H9 (cell line): ENCODE measurements around the gene NXPH1. TPM values are rescaled to one million over a fixed set of nuclear protein-coding genes. Genes with fewer than 3 reads are reported as not detected.

Experiments
- DNase-seq: peaks from one replicate; pipeline ENCODE4 v3.0.0-alpha.2; 2017
- H2AFZ ChIP-seq: one replicate; pipeline ENCODE4 v1.6.1; 2013; ENCODE audit warnings: mild to moderate bottlenecking, low read length, control low read depth, moderate library complexity
- H2AK5ac ChIP-seq: 2 replicates; pipeline ENCODE4 v1.6.1; 2013; ENCODE audit warnings: low read length, control low read depth, mixed read lengths; ENCODE audit not compliant: insufficient read length
- H2BK120ac ChIP-seq: one replicate; pipeline ENCODE4 v1.6.1; 2013; ENCODE audit warnings: low read depth, mild to moderate bottlenecking, low read length, control low read depth, inconsistent platforms; ENCODE audit not compliant: poor library complexity, severe bottlenecking
- H2BK12ac ChIP-seq: 2 replicates; pipeline ENCODE4 v1.6.1; 2013; ENCODE audit warnings: low read length, control low read depth, mixed read lengths, low read depth; ENCODE audit not compliant: insufficient read length
- H2BK15ac ChIP-seq: 2 replicates; pipeline ENCODE4 v1.6.1; 2013; ENCODE audit warnings: low read depth, low read length, control low read depth
- H2BK20ac ChIP-seq: one replicate; pipeline ENCODE4 v1.6.1; 2013; ENCODE audit warnings: low read depth, mild to moderate bottlenecking, low read length, control low read depth, inconsistent platforms; ENCODE audit not compliant: poor library complexity, severe bottlenecking
- H2BK5ac ChIP-seq: 2 replicates; pipeline ENCODE4 v1.6.1; 2013; ENCODE audit warnings: low read length, control low read depth, mixed read lengths; ENCODE audit not compliant: insufficient read length
- H3K14ac ChIP-seq: 2 replicates; pipeline ENCODE4 v1.6.1; 2013; ENCODE audit warnings: low read length, control low read depth; ENCODE audit not compliant: insufficient read depth
- H3K18ac ChIP-seq: 2 replicates; pipeline ENCODE4 v1.6.1; 2013; ENCODE audit warnings: low read depth, mild to moderate bottlenecking, mixed read lengths, low read length, control low read depth; ENCODE audit not compliant: insufficient read length
- H3K23ac ChIP-seq: 2 replicates; pipeline ENCODE4 v1.6.1; 2013; ENCODE audit warnings: low read length, control low read depth, mixed read lengths, low read depth; ENCODE audit not compliant: insufficient read length
- H3K23me2 ChIP-seq: 2 replicates; pipeline ENCODE4 v1.6.1; 2013; ENCODE audit warnings: low read depth, mild to moderate bottlenecking, mixed read lengths, low read length, control low read depth; ENCODE audit not compliant: insufficient read length, poor library complexity, severe bottlenecking
- H3K27ac ChIP-seq: 2 replicates; pipeline ENCODE4 v1.5.1; 2013; ENCODE audit warnings: low read length, control low read depth, mixed read lengths, low read depth; ENCODE audit not compliant: insufficient read length
- H3K27me3 ChIP-seq: 2 replicates; pipeline ENCODE4 v1.6.1; 2013; ENCODE audit warnings: low read length, control low read depth, inconsistent platforms; ENCODE audit not compliant: insufficient read depth
- H3K4ac ChIP-seq: 2 replicates; pipeline ENCODE4 v1.6.1; 2013; ENCODE audit warnings: low read depth, mild to moderate bottlenecking, control low read depth, inconsistent platforms, low read length, moderate library complexity
- H3K4me1 ChIP-seq: 2 replicates; pipeline ENCODE4 v1.6.1; 2013; ENCODE audit warnings: low read length, control low read depth, inconsistent platforms; ENCODE audit not compliant: insufficient read depth
- H3K4me2 ChIP-seq: 2 replicates; pipeline ENCODE4 v1.6.1; 2013; ENCODE audit warnings: low read length, control low read depth, mixed read lengths; ENCODE audit not compliant: insufficient read length, insufficient read depth
- H3K56ac ChIP-seq: 2 replicates; pipeline ENCODE4 v1.6.1; 2013; ENCODE audit warnings: low read depth, mild to moderate bottlenecking, mixed read lengths, low read length, control low read depth; ENCODE audit not compliant: insufficient read length
- H3K79me1 ChIP-seq: 2 replicates; pipeline ENCODE4 v1.6.1; 2013; ENCODE audit warnings: low read depth, mild to moderate bottlenecking, moderate library complexity, low read length, control low read depth, inconsistent platforms; ENCODE audit not compliant: insufficient read depth, poor library complexity, severe bottlenecking
- H3K79me2 ChIP-seq: 2 replicates; pipeline ENCODE4 v1.6.1; 2013; ENCODE audit warnings: low read length, control low read depth, inconsistent platforms; ENCODE audit not compliant: insufficient read depth
- H3K9ac ChIP-seq: 2 replicates; pipeline ENCODE4 v1.6.1; 2013; ENCODE audit warnings: low read length, control low read depth, mixed read lengths; ENCODE audit not compliant: insufficient read length; ENCODE audit errors: extremely low read depth
- H3K9me3 ChIP-seq: one replicate; pipeline ENCODE4 v1.6.1; 2013; ENCODE audit warnings: low read depth, low read length, inconsistent platforms; ENCODE audit not compliant: control insufficient read depth
- H3T11ph ChIP-seq: one replicate; pipeline ENCODE4 v1.6.1; 2013; ENCODE audit warnings: mild to moderate bottlenecking, low read length, control low read depth, inconsistent platforms
- H4K20me1 ChIP-seq: one replicate; pipeline ENCODE4 v1.6.1; 2013; ENCODE audit not compliant: control insufficient read depth, insufficient read length, insufficient read depth
- H4K5ac ChIP-seq: 2 replicates; pipeline ENCODE4 v1.6.1; 2013; ENCODE audit warnings: low read depth, mild to moderate bottlenecking, mixed read lengths, low read length, control low read depth; ENCODE audit not compliant: insufficient read length
- H4K8ac ChIP-seq: replicated peaks from 2 replicates; pipeline ENCODE4 v1.6.1; 2013; ENCODE audit warnings: low read length, control low read depth, mixed read lengths, low read depth; ENCODE audit not compliant: insufficient read length
- H4K91ac ChIP-seq: 2 replicates; pipeline ENCODE4 v1.6.1; 2013; ENCODE audit warnings: low read depth, mild to moderate bottlenecking, moderate library complexity, mixed read lengths, low read length, control low read depth; ENCODE audit not compliant: insufficient read length
- H3K27ac Mint-ChIP-seq, 3 experiments: 2 replicates in 2 of 3; 3 replicates in 1 of 3; pipeline ENCODE4 v1.8.0; 2020 to 2021; ENCODE audit warnings: mixed read lengths in 3 of 3, mild to moderate bottlenecking in 1 of 3, moderate library complexity in 1 of 3
- H3K27me3 Mint-ChIP-seq: 2 replicates; pipeline ENCODE4 v1.8.0; 2021; ENCODE audit warnings: low read depth, mild to moderate bottlenecking, moderate library complexity, mixed read lengths
- H3K36me3 Mint-ChIP-seq, 3 experiments: 2 replicates in 2 of 3; 3 replicates in 1 of 3; pipeline ENCODE4 v1.8.0; 2020 to 2021; ENCODE audit warnings: low read depth in 3 of 3, mixed read lengths in 3 of 3; ENCODE audit not compliant: insufficient read depth in 1 of 3
- H3K4me1 Mint-ChIP-seq, 2 experiments: 2 replicates each; pipeline ENCODE4 v1.8.0; 2020; ENCODE audit warnings: mixed read lengths in 2 of 2
- H3K4me3 Mint-ChIP-seq, 2 experiments: 2 replicates in 1 of 2; 3 replicates in 1 of 2; pipeline ENCODE4 v1.8.0; 2020 to 2021; ENCODE audit warnings: mild to moderate bottlenecking in 2 of 2, mixed read lengths in 2 of 2, moderate library complexity in 1 of 2
- H3K9me3 Mint-ChIP-seq, 2 experiments: 2 replicates in 1 of 2; 3 replicates in 1 of 2; pipeline ENCODE4 v1.8.0; 2020; ENCODE audit warnings: mild to moderate bottlenecking in 2 of 2, mixed read lengths in 2 of 2, moderate library complexity in 1 of 2
- WGBS: extraction: QIAGEN DNeasy Blood & Tissue Kit; methylation state at CpG from one replicate; pipeline ENCODE4 v1.1.7; 2013; ENCODE audit warnings: missing lambda C conversion rate, low lambda C conversion rate, mixed read lengths; ENCODE audit not compliant: insufficient read length; ENCODE audit errors: extremely low coverage; 5-methylcytosine and 5-hydroxymethylcytosine counted together
- total RNA-seq: library from RNA; stranded (reverse); gene quantifications from 2 replicates; pipeline ENCODE4 v1.2.1, GENCODE V29; 2021
- TF ChIP-seq, protein P1 (sequence below): fragments of 200-600 bp; sonication (generic); conservative IDR thresholded peaks from 3 replicates; pipeline ENCODE4 v1.8.0; 2021; ENCODE audit warnings: antibody characterized with exemption, mild to moderate bottlenecking

Gene NXPH1
- total RNA-seq, 1 experiment from 2014 or later: 0.15 TPM

- H3K27me3 Mint-ChIP-seq: no peaks in the 10 kb centered on the region
- H4K20me1 ChIP-seq: no peaks in the 10 kb centered on the region
- TF ChIP-seq, protein P1, sequence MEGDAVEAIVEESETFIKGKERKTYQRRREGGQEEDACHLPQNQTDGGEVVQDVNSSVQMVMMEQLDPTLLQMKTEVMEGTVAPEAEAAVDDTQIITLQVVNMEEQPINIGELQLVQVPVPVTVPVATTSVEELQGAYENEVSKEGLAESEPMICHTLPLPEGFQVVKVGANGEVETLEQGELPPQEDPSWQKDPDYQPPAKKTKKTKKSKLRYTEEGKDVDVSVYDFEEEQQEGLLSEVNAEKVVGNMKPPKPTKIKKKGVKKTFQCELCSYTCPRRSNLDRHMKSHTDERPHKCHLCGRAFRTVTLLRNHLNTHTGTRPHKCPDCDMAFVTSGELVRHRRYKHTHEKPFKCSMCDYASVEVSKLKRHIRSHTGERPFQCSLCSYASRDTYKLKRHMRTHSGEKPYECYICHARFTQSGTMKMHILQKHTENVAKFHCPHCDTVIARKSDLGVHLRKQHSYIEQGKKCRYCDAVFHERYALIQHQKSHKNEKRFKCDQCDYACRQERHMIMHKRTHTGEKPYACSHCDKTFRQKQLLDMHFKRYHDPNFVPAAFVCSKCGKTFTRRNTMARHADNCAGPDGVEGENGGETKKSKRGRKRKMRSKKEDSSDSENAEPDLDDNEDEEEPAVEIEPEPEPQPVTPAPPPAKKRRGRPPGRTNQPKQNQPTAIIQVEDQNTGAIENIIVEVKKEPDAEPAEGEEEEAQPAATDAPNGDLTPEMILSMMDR: no peak
- no peak overlapping the region for H4K5ac ChIP-seq
- H3K79me1 ChIP-seq: no peaks in the 10 kb centered on the region
- no peak overlapping the region for H3K56ac ChIP-seq
- H3K9me3 ChIP-seq: no peaks in the 10 kb centered on the region
- H3K36me3 Mint-ChIP-seq: peaks cover 0 to 7% (median 4%) of the 10 kb centered on the region in 3 experiments; a peak in 4 of 7 replicates
- no peak overlapping the region for H2AK5ac ChIP-seq
- no peak overlapping the region for H2BK20ac ChIP-seq
- no peak overlapping the region for H3K4me3 Mint-ChIP-seq
- no peak overlapping the region for H2BK12ac ChIP-seq
- no peak overlapping the region for H3K14ac ChIP-seq
- H3K27ac Mint-ChIP-seq: no peak overlapping the region
- H4K91ac ChIP-seq: no peak overlapping the region
- no peak for DNase-seq
- H3K18ac ChIP-seq: no peak overlapping the region
- no peaks in the 10 kb centered on the region for H3K4me1 ChIP-seq
- H3K27me3 ChIP-seq: no peaks in the 10 kb centered on the region
- H3K23me2 ChIP-seq: no peaks in the 10 kb centered on the region
- H3K4ac ChIP-seq: no peak overlapping the region
- no peak overlapping the region for H3K9ac ChIP-seq
- H2BK5ac ChIP-seq: no peak overlapping the region
- no peak overlapping the region for H2BK15ac ChIP-seq
- no peaks in the 10 kb centered on the region; a peak in 2 of 4 replicates for H3K4me1 Mint-ChIP-seq
- H2AFZ ChIP-seq: no peak overlapping the region
- no peak overlapping the region for H2BK120ac ChIP-seq
- H3T11ph ChIP-seq: no peak overlapping the region
- no peak overlapping the region for H3K27ac ChIP-seq
- no peak overlapping the region for H4K8ac ChIP-seq
- no CpG with 5 or more reads among the region's 2 CpGs for WGBS
- no peak overlapping the region for H3K4me2 ChIP-seq
- peaks cover 3 to 11% of the 10 kb centered on the region in 2 experiments; a peak in 3 of 5 replicates for H3K9me3 Mint-ChIP-seq
- no peaks in the 10 kb centered on the region for H3K79me2 ChIP-seq
- H3K23ac ChIP-seq: no peak overlapping the region
Observed at GRCh38 chr7:8710124-8710523, 276.7 kb downstream of the NXPH1 start.
